Measurements from ENCODE around the gene GPR161. TPM values are rescaled to one million over a fixed set of nuclear protein-coding genes. Genes with fewer than 3 reads are reported as not detected.

GPR161 gene
- total and polyA plus RNA-seq, 2 experiments from 2014 or later, result 7.9 to 11.6 TPM

DNA sequence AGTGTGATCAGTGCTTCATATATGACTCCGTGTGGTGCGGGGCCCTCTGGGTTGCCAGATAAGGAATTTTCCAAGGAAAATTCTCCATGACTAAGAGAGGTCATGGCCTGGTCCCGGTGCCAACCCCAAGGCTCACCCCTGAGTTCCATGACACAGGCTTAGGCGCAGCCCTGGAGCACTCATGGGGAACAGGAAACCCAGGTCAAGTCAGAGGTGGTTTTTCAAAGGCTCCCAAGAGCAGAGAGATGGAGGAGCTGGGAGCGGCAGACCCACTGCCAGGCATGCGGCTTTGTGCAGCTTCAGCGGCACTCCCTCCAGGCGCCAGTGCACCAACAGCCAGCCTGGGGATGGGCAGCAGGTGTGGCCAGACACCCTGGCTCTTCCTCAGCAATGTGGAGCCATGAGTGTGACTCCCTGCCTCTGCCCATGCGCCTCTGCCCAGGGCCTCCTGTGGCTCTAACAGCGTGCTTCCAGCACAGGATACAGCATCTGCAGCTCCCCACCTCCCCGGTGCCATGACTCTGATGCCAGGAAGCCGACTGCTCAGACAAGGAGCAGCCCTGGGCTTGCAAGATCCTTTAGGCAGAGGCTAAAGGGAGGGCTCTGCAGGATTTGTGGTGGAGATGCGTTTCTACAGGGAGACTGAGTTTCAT lies 47.3 kb downstream of the GPR161 start:
- Mint-ChIP-seq H3K27me3 (ENCODE audit: insufficient read depth, low read depth, poor library complexity) (peaks cover 10% of the 10 kb centered on the region), H3K9me3 (no peaks in the 10 kb centered on the region), H3K27ac (no peak overlapping the region), H3K4me3 (no peak overlapping the region), H3K4me1 (peaks cover 12% of the 10 kb centered on the region), H3K36me3 (ENCODE audit: low read depth) (no peaks in the 10 kb centered on the region; the same call in 1 of the 3 replicates)
- DNase-seq (ENCODE audit: low spot score), result no peak
- Histone ChIP-seq H3F3A (replicated peaks; ENCODE audit: low read depth) (no peaks in the 10 kb centered on the region), H4K20me1 (replicated peaks; ENCODE audit: insufficient read depth) (no peaks in the 10 kb centered on the region), H3K9me2 (ENCODE audit: insufficient read depth) (no peaks in the 10 kb centered on the region), H2AFZ (no peak overlapping the region), H3K4me2 (no peak overlapping the region), H3K27me3 (ENCODE audit: insufficient read depth) (no peaks in the 10 kb centered on the region), H3K36me3 (ENCODE audit: insufficient read depth) (no peaks in the 10 kb centered on the region), H3K79me2 (replicated peaks; ENCODE audit: insufficient read depth) (no peaks in the 10 kb centered on the region), H3K4me1 (ENCODE audit: insufficient read depth) (no peaks in the 10 kb centered on the region), H3K4me3 (no peak overlapping the region), H3K27ac (ENCODE audit: low read depth) (no peak overlapping the region)
- TF ChIP-seq, protein P1, sequence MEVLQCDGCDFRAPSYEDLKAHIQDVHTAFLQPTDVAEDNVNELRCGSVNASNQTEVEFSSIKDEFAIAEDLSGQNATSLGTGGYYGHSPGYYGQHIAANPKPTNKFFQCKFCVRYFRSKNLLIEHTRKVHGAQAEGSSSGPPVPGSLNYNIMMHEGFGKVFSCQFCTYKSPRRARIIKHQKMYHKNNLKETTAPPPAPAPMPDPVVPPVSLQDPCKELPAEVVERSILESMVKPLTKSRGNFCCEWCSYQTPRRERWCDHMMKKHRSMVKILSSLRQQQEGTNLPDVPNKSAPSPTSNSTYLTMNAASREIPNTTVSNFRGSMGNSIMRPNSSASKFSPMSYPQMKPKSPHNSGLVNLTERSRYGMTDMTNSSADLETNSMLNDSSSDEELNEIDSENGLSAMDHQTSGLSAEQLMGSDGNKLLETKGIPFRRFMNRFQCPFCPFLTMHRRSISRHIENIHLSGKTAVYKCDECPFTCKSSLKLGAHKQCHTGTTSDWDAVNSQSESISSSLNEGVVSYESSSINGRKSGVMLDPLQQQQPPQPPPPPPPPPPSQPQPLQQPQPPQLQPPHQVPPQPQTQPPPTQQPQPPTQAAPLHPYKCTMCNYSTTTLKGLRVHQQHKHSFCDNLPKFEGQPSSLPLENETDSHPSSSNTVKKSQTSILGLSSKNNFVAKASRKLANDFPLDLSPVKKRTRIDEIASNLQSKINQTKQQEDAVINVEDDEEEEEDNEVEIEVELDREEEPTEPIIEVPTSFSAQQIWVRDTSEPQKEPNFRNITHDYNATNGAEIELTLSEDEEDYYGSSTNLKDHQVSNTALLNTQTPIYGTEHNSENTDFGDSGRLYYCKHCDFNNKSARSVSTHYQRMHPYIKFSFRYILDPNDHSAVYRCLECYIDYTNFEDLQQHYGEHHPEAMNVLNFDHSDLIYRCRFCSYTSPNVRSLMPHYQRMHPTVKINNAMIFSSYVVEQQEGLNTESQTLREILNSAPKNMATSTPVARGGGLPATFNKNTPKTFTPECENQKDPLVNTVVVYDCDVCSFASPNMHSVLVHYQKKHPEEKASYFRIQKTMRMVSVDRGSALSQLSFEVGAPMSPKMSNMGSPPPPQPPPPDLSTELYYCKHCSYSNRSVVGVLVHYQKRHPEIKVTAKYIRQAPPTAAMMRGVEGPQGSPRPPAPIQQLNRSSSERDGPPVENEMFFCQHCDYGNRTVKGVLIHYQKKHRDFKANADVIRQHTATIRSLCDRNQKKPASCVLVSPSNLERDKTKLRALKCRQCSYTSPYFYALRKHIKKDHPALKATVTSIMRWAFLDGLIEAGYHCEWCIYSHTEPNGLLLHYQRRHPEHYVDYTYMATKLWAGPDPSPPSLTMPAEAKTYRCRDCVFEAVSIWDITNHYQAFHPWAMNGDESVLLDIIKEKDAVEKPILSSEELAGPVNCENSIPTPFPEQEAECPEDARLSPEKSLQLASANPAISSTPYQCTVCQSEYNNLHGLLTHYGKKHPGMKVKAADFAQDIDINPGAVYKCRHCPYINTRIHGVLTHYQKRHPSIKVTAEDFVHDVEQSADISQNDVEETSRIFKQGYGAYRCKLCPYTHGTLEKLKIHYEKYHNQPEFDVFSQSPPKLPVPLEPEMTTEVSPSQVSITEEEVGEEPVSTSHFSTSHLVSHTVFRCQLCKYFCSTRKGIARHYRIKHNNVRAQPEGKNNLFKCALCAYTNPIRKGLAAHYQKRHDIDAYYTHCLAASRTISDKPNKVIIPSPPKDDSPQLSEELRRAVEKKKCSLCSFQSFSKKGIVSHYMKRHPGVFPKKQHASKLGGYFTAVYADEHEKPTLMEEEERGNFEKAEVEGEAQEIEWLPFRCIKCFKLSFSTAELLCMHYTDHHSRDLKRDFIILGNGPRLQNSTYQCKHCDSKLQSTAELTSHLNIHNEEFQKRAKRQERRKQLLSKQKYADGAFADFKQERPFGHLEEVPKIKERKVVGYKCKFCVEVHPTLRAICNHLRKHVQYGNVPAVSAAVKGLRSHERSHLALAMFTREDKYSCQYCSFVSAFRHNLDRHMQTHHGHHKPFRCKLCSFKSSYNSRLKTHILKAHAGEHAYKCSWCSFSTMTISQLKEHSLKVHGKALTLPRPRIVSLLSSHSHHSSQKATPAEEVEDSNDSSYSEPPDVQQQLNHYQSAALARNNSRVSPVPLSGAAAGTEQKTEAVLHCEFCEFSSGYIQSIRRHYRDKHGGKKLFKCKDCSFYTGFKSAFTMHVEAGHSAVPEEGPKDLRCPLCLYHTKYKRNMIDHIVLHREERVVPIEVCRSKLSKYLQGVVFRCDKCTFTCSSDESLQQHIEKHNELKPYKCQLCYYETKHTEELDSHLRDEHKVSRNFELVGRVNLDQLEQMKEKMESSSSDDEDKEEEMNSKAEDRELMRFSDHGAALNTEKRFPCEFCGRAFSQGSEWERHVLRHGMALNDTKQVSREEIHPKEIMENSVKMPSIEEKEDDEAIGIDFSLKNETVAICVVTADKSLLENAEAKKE (CRISPR knock-in tag; IDR thresholded peaks at IDR 0.05), result no peak
- TF ChIP-seq ZNF331 (CRISPR knock-in tag; IDR thresholded peaks at IDR 0.05; ENCODE audit: low read depth) (no peak), CREB1 (CRISPR knock-in tag; IDR thresholded peaks at IDR 0.05; ENCODE audit: low read depth) (no peak), EZH2phosphoT487 (IDR thresholded peaks at IDR 0.05; ENCODE audit: unreplicated experiment) (no peak), STAT1 (IDR thresholded peaks at IDR 0.05; ENCODE audit: unreplicated experiment) (no peak), ZNF114 (CRISPR knock-in tag; IDR thresholded peaks at IDR 0.05) (no peak), POLR2AphosphoS5 (IDR thresholded peaks at IDR 0.05; ENCODE audit: low read depth) (no peak), EZH2 (IDR thresholded peaks at IDR 0.05; ENCODE audit: low read depth, unreplicated experiment) (no peak)
- TF ChIP-seq, protein P2, sequence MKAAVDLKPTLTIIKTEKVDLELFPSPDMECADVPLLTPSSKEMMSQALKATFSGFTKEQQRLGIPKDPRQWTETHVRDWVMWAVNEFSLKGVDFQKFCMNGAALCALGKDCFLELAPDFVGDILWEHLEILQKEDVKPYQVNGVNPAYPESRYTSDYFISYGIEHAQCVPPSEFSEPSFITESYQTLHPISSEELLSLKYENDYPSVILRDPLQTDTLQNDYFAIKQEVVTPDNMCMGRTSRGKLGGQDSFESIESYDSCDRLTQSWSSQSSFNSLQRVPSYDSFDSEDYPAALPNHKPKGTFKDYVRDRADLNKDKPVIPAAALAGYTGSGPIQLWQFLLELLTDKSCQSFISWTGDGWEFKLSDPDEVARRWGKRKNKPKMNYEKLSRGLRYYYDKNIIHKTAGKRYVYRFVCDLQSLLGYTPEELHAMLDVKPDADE (IDR thresholded peaks at IDR 0.05), result no peak
- TF ChIP-seq, protein P3, sequence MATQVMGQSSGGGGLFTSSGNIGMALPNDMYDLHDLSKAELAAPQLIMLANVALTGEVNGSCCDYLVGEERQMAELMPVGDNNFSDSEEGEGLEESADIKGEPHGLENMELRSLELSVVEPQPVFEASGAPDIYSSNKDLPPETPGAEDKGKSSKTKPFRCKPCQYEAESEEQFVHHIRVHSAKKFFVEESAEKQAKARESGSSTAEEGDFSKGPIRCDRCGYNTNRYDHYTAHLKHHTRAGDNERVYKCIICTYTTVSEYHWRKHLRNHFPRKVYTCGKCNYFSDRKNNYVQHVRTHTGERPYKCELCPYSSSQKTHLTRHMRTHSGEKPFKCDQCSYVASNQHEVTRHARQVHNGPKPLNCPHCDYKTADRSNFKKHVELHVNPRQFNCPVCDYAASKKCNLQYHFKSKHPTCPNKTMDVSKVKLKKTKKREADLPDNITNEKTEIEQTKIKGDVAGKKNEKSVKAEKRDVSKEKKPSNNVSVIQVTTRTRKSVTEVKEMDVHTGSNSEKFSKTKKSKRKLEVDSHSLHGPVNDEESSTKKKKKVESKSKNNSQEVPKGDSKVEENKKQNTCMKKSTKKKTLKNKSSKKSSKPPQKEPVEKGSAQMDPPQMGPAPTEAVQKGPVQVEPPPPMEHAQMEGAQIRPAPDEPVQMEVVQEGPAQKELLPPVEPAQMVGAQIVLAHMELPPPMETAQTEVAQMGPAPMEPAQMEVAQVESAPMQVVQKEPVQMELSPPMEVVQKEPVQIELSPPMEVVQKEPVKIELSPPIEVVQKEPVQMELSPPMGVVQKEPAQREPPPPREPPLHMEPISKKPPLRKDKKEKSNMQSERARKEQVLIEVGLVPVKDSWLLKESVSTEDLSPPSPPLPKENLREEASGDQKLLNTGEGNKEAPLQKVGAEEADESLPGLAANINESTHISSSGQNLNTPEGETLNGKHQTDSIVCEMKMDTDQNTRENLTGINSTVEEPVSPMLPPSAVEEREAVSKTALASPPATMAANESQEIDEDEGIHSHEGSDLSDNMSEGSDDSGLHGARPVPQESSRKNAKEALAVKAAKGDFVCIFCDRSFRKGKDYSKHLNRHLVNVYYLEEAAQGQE (IDR thresholded peaks at IDR 0.05; ENCODE audit: unreplicated experiment), result no peak
- TF ChIP-seq, protein P4, sequence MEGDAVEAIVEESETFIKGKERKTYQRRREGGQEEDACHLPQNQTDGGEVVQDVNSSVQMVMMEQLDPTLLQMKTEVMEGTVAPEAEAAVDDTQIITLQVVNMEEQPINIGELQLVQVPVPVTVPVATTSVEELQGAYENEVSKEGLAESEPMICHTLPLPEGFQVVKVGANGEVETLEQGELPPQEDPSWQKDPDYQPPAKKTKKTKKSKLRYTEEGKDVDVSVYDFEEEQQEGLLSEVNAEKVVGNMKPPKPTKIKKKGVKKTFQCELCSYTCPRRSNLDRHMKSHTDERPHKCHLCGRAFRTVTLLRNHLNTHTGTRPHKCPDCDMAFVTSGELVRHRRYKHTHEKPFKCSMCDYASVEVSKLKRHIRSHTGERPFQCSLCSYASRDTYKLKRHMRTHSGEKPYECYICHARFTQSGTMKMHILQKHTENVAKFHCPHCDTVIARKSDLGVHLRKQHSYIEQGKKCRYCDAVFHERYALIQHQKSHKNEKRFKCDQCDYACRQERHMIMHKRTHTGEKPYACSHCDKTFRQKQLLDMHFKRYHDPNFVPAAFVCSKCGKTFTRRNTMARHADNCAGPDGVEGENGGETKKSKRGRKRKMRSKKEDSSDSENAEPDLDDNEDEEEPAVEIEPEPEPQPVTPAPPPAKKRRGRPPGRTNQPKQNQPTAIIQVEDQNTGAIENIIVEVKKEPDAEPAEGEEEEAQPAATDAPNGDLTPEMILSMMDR (conservative IDR thresholded peaks at IDR 0.05; ENCODE audit: low read depth in 2 of 2), result no peak
- no peak for ATAC-seq
